GM23338 (cell line): ENCODE data around the gene GPSM1. TPM values are rescaled to one million over a fixed set of nuclear protein-coding genes. Genes with fewer than 3 reads are reported as not detected.

Experiments
- ATAC-seq: fragments of 200-7000 bp; cut with Tn5 transposase; 3 replicates; pipeline ENCODE4 v1.9.1; 2020
- DNase-seq: peaks from one replicate; pipeline ENCODE4 v3.0.0-alpha.2; 2015; ENCODE audit warnings: low spot score
- H2AFZ ChIP-seq: fragments of 200-600 bp; sonication (generic); 2 replicates; pipeline ENCODE4 v1.8.0; 2016; ENCODE audit warnings: antibody characterized with exemption, mild to moderate bottlenecking, moderate library complexity
- H3F3A ChIP-seq: fragments of 200-600 bp; sonication (generic); replicated peaks from 2 replicates; pipeline ENCODE4 v1.8.0; 2017; ENCODE audit warnings: antibody characterized with exemption, mixed run types, low read depth
- H3K27ac ChIP-seq: fragments of 200-600 bp; sonication (generic); 2 replicates; pipeline ENCODE4 v1.6.1; 2016; ENCODE audit warnings: low read depth
- H3K27me3 ChIP-seq: fragments of 200-600 bp; sonication (generic); 2 replicates; pipeline ENCODE4 v1.8.0; 2016; ENCODE audit warnings: mild to moderate bottlenecking, mixed run types, moderate library complexity; ENCODE audit not compliant: insufficient read depth
- H3K36me3 ChIP-seq: fragments of 200-600 bp; sonication (generic); 2 replicates; pipeline ENCODE4 v1.8.0; 2016; ENCODE audit warnings: mild to moderate bottlenecking; ENCODE audit not compliant: insufficient read depth
- H3K4me1 ChIP-seq: fragments of 200-600 bp; sonication (generic); 2 replicates; pipeline ENCODE4 v1.8.0; 2016; ENCODE audit warnings: mild to moderate bottlenecking, moderate library complexity; ENCODE audit not compliant: insufficient read depth
- H3K4me2 ChIP-seq: fragments of 200-600 bp; sonication (generic); 2 replicates; pipeline ENCODE4 v1.7.1; 2017; ENCODE audit warnings: mixed run types
- H3K4me3 ChIP-seq: fragments of 200-600 bp; sonication (generic); 2 replicates; pipeline ENCODE4 v1.6.1; 2016; ENCODE audit warnings: mixed run types
- H3K79me2 ChIP-seq: fragments of 200-600 bp; sonication (generic); replicated peaks from 2 replicates; pipeline ENCODE4 v1.8.0; 2017; ENCODE audit warnings: mild to moderate bottlenecking; ENCODE audit not compliant: insufficient read depth
- H3K9me2 ChIP-seq: fragments of 200-600 bp; sonication (generic); 2 replicates; pipeline ENCODE4 v1.8.0; 2017; ENCODE audit not compliant: insufficient read depth
- H4K20me1 ChIP-seq: fragments of 200-600 bp; sonication (generic); replicated peaks from 2 replicates; pipeline ENCODE4 v1.8.0; 2017; ENCODE audit warnings: mild to moderate bottlenecking; ENCODE audit not compliant: insufficient read depth
- H3K27ac Mint-ChIP-seq: 2 replicates; pipeline ENCODE4 v1.8.0; 2020; ENCODE audit warnings: inconsistent platforms, mild to moderate bottlenecking, moderate library complexity, mixed read lengths
- H3K27me3 Mint-ChIP-seq: 3 replicates; pipeline ENCODE4 v1.8.0; 2022; ENCODE audit warnings: low read depth, mild to moderate bottlenecking, moderate library complexity, mixed read lengths, inconsistent platforms; ENCODE audit not compliant: insufficient read depth, poor library complexity
- H3K36me3 Mint-ChIP-seq: 3 replicates; pipeline ENCODE4 v1.8.0; 2021; ENCODE audit warnings: low read depth, mild to moderate bottlenecking, inconsistent platforms, moderate library complexity, mixed read lengths
- H3K4me1 Mint-ChIP-seq: 3 replicates; pipeline ENCODE4 v1.8.0; 2020; ENCODE audit warnings: mild to moderate bottlenecking, inconsistent platforms, mixed read lengths
- H3K4me3 Mint-ChIP-seq: 3 replicates; pipeline ENCODE4 v1.8.0; 2021; ENCODE audit warnings: moderate library complexity, mild to moderate bottlenecking, inconsistent platforms, mixed read lengths
- H3K9me3 Mint-ChIP-seq: 3 replicates; pipeline ENCODE4 v1.8.0; 2020; ENCODE audit warnings: moderate library complexity, mild to moderate bottlenecking, inconsistent platforms, mixed read lengths
- CREB1 ChIP-seq: fragments of 250-450 bp; sonication (Bioruptor Pico); IDR thresholded peaks from 2 replicates; pipeline ENCODE4 v1.5.0; 2020; ENCODE audit warnings: low read depth, mild to moderate bottlenecking, moderate library complexity
- CTCF ChIP-seq, 2 experiments: fragments of 200-600 bp in 1 of 2; sonication (generic) in 1 of 2; conservative IDR thresholded peaks; 2 replicates each; pipeline versions ENCODE4 v1.5.1 to v1.6.1; 2016 to 2017; ENCODE audit warnings: antibody characterized with exemption in 2 of 2, low read depth in 2 of 2, mild to moderate bottlenecking in 2 of 2, moderate library complexity in 1 of 2
- ETS1 ChIP-seq: IDR thresholded peaks from 2 replicates; pipeline ENCODE4 v1.6.1; 2016; ENCODE audit warnings: antibody characterized with exemption
- EZH2 ChIP-seq: fragments of 200-600 bp; sonication (generic); IDR thresholded peaks from one replicate; pipeline ENCODE4 v1.8.0; 2017; ENCODE audit warnings: antibody characterized with exemption, mild to moderate bottlenecking, low read depth; ENCODE audit not compliant: unreplicated experiment
- EZH2phosphoT487 ChIP-seq: fragments of 200-600 bp; sonication (generic); IDR thresholded peaks from one replicate; pipeline ENCODE4 v1.8.1; 2018; ENCODE audit warnings: antibody characterized with exemption; ENCODE audit not compliant: unreplicated experiment
- JUNB ChIP-seq: IDR thresholded peaks from one replicate; pipeline ENCODE4 v1.6.1; 2016; ENCODE audit warnings: antibody characterized with exemption; ENCODE audit not compliant: unreplicated experiment
- NANOG ChIP-seq: IDR thresholded peaks from 2 replicates; pipeline ENCODE4 v1.6.1; 2016; ENCODE audit warnings: antibody characterized with exemption, borderline replicate concordance
- POLR2AphosphoS5 ChIP-seq: IDR thresholded peaks from 2 replicates; pipeline ENCODE4 v1.6.1; 2016; ENCODE audit warnings: antibody characterized with exemption, low read depth
- STAT1 ChIP-seq: IDR thresholded peaks from one replicate; pipeline ENCODE4 v1.6.1; 2016; ENCODE audit warnings: antibody characterized with exemption; ENCODE audit not compliant: unreplicated experiment
- ZNF114 ChIP-seq: fragments of 250-450 bp; sonication (Bioruptor Pico); IDR thresholded peaks from 2 replicates; pipeline ENCODE4 v1.5.0; 2020; ENCODE audit warnings: mild to moderate bottlenecking, moderate library complexity
- ZNF331 ChIP-seq: fragments of 250-450 bp; sonication (Bioruptor Pico); IDR thresholded peaks from 2 replicates; pipeline ENCODE4 v1.5.0; 2020; ENCODE audit warnings: low read depth, mild to moderate bottlenecking, moderate library complexity
- polyA plus RNA-seq: library from polyadenylated mRNA; unstranded; fragments of >200 nt; fragmentation: Nextera tagmentation; extraction: Ambion mirVana; gene quantifications from 2 replicates; pipeline ENCODE4 v1.2.1, GENCODE V29; 2016
- total RNA-seq: library from RNA; depleted of rRNA; stranded (reverse); fragments of >200 nt; shearing (Covaris generic); gene quantifications from 2 replicates; pipeline ENCODE4 v1.2.3, GENCODE V29; 2014
- TF ChIP-seq, protein P1 (sequence below): fragments of 250-450 bp; sonication (Bioruptor Pico); IDR thresholded peaks from 2 replicates; pipeline ENCODE4 v1.5.0; 2020; ENCODE audit warnings: mild to moderate bottlenecking, moderate library complexity
- TF ChIP-seq, protein P2 (sequence below): IDR thresholded peaks from one replicate; pipeline ENCODE4 v1.6.1; 2018; ENCODE audit warnings: antibody characterized with exemption; ENCODE audit not compliant: unreplicated experiment

Gene GPSM1
- total and polyA plus RNA-seq, 2 experiments from 2014 or later: 4.8 to 23.2 TPM

DNA sequence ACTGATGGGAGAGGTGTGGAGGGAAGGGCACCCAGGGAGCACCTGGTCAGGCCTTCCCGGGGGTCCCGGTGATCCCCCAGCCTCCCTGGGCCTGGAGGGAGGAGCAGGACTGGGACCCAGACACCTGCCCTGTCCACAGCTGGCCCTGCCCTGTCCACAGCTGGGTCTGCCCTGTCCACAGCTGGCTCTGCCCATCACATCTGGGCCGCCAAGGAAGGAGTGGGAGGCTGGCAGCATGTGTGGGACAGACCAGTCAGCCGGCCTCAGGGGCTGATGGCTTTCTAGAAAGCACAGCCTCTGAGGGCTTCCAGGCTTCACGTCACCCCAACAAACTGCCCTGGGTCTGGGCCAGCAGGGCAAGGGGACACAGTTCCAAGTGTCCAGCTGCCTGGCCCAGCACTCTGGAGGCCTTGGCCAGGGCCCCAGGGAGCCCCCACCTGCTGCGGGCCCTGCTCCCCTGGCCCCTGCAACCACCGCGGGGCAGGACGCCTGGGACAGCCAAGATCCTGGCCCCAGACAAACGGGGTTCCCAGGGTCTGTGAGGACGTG, 24.0 kb downstream of the GPSM1 start:
- H3K4me1 ChIP-seq: no peaks in the 10 kb centered on the region; the same call in 1 of the 2 replicates
- H3K36me3 ChIP-seq: no peaks in the 10 kb centered on the region
- H3K4me2 ChIP-seq: no peak overlapping the region
- no peaks in the 10 kb centered on the region for H4K20me1 ChIP-seq
- no peak for DNase-seq
- no peak overlapping the region for H3K27ac Mint-ChIP-seq
- TF ChIP-seq EZH2: no peak
- TF ChIP-seq CREB1 (CRISPR knock-in tag): no peak
- TF ChIP-seq ZNF331 (CRISPR knock-in tag): no peak
- TF ChIP-seq JUNB: no peak
- TF ChIP-seq CTCF (conservative IDR thresholded peaks at IDR 0.05; ENCODE audit: low read depth in 2 of 2): no peak
- TF ChIP-seq STAT1: no peak
- TF ChIP-seq, protein P1, sequence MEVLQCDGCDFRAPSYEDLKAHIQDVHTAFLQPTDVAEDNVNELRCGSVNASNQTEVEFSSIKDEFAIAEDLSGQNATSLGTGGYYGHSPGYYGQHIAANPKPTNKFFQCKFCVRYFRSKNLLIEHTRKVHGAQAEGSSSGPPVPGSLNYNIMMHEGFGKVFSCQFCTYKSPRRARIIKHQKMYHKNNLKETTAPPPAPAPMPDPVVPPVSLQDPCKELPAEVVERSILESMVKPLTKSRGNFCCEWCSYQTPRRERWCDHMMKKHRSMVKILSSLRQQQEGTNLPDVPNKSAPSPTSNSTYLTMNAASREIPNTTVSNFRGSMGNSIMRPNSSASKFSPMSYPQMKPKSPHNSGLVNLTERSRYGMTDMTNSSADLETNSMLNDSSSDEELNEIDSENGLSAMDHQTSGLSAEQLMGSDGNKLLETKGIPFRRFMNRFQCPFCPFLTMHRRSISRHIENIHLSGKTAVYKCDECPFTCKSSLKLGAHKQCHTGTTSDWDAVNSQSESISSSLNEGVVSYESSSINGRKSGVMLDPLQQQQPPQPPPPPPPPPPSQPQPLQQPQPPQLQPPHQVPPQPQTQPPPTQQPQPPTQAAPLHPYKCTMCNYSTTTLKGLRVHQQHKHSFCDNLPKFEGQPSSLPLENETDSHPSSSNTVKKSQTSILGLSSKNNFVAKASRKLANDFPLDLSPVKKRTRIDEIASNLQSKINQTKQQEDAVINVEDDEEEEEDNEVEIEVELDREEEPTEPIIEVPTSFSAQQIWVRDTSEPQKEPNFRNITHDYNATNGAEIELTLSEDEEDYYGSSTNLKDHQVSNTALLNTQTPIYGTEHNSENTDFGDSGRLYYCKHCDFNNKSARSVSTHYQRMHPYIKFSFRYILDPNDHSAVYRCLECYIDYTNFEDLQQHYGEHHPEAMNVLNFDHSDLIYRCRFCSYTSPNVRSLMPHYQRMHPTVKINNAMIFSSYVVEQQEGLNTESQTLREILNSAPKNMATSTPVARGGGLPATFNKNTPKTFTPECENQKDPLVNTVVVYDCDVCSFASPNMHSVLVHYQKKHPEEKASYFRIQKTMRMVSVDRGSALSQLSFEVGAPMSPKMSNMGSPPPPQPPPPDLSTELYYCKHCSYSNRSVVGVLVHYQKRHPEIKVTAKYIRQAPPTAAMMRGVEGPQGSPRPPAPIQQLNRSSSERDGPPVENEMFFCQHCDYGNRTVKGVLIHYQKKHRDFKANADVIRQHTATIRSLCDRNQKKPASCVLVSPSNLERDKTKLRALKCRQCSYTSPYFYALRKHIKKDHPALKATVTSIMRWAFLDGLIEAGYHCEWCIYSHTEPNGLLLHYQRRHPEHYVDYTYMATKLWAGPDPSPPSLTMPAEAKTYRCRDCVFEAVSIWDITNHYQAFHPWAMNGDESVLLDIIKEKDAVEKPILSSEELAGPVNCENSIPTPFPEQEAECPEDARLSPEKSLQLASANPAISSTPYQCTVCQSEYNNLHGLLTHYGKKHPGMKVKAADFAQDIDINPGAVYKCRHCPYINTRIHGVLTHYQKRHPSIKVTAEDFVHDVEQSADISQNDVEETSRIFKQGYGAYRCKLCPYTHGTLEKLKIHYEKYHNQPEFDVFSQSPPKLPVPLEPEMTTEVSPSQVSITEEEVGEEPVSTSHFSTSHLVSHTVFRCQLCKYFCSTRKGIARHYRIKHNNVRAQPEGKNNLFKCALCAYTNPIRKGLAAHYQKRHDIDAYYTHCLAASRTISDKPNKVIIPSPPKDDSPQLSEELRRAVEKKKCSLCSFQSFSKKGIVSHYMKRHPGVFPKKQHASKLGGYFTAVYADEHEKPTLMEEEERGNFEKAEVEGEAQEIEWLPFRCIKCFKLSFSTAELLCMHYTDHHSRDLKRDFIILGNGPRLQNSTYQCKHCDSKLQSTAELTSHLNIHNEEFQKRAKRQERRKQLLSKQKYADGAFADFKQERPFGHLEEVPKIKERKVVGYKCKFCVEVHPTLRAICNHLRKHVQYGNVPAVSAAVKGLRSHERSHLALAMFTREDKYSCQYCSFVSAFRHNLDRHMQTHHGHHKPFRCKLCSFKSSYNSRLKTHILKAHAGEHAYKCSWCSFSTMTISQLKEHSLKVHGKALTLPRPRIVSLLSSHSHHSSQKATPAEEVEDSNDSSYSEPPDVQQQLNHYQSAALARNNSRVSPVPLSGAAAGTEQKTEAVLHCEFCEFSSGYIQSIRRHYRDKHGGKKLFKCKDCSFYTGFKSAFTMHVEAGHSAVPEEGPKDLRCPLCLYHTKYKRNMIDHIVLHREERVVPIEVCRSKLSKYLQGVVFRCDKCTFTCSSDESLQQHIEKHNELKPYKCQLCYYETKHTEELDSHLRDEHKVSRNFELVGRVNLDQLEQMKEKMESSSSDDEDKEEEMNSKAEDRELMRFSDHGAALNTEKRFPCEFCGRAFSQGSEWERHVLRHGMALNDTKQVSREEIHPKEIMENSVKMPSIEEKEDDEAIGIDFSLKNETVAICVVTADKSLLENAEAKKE: no peak
- no peak for TF ChIP-seq ZNF114 (CRISPR knock-in tag)
- TF ChIP-seq NANOG: no peak
- TF ChIP-seq, protein P2, sequence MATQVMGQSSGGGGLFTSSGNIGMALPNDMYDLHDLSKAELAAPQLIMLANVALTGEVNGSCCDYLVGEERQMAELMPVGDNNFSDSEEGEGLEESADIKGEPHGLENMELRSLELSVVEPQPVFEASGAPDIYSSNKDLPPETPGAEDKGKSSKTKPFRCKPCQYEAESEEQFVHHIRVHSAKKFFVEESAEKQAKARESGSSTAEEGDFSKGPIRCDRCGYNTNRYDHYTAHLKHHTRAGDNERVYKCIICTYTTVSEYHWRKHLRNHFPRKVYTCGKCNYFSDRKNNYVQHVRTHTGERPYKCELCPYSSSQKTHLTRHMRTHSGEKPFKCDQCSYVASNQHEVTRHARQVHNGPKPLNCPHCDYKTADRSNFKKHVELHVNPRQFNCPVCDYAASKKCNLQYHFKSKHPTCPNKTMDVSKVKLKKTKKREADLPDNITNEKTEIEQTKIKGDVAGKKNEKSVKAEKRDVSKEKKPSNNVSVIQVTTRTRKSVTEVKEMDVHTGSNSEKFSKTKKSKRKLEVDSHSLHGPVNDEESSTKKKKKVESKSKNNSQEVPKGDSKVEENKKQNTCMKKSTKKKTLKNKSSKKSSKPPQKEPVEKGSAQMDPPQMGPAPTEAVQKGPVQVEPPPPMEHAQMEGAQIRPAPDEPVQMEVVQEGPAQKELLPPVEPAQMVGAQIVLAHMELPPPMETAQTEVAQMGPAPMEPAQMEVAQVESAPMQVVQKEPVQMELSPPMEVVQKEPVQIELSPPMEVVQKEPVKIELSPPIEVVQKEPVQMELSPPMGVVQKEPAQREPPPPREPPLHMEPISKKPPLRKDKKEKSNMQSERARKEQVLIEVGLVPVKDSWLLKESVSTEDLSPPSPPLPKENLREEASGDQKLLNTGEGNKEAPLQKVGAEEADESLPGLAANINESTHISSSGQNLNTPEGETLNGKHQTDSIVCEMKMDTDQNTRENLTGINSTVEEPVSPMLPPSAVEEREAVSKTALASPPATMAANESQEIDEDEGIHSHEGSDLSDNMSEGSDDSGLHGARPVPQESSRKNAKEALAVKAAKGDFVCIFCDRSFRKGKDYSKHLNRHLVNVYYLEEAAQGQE: no peak
- no peak for TF ChIP-seq ETS1
- no peak for TF ChIP-seq EZH2phosphoT487
- TF ChIP-seq POLR2AphosphoS5: no peak
- no peaks in the 10 kb centered on the region; the same call in 1 of the 3 replicates for H3K9me3 Mint-ChIP-seq
- no peak overlapping the region for H3K27ac ChIP-seq
- no peaks in the 10 kb centered on the region for H3F3A ChIP-seq
- no peak overlapping the region for H2AFZ ChIP-seq
- H3K36me3 Mint-ChIP-seq: no peaks in the 10 kb centered on the region
- no peaks in the 10 kb centered on the region for H3K27me3 ChIP-seq
- H3K4me3 ChIP-seq: no peak overlapping the region
- no peak for ATAC-seq
- H3K4me3 Mint-ChIP-seq: no peak overlapping the region
- peaks cover 14% of the 10 kb centered on the region for H3K27me3 Mint-ChIP-seq
- no peaks in the 10 kb centered on the region for H3K79me2 ChIP-seq
- no peaks in the 10 kb centered on the region for H3K4me1 Mint-ChIP-seq
- H3K9me2 ChIP-seq: no peaks in the 10 kb centered on the region
